ENCODE data around the gene LETM1.
"Not testable (repeated sequence)": the region's sequence is repeated elsewhere in the genome, so short reads cannot be mapped to it uniquely, and the experiment has no call there.

The LETM1 gene

DNA sequence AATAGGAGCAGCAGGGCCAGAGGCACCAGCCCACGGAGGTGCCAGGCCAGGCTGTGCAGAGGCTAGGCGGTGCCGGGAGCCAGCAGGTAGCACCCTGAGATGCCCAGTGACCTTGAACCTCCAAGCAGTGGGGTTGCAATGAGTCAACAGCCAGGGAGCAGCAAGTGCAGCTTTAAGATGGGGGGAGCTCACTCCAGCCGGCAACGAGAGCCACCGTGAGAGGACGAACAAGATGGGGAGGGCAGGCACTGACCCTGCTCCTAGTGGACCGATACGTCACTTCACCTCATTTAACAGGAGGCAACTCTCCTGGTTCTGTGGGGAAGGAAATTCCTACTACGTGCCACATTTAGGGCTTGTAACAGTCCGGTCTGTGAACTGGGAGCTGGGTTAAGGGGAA, 4.8 kb downstream of the LETM1 start:
- DNase-seq, result no peak

DNA sequence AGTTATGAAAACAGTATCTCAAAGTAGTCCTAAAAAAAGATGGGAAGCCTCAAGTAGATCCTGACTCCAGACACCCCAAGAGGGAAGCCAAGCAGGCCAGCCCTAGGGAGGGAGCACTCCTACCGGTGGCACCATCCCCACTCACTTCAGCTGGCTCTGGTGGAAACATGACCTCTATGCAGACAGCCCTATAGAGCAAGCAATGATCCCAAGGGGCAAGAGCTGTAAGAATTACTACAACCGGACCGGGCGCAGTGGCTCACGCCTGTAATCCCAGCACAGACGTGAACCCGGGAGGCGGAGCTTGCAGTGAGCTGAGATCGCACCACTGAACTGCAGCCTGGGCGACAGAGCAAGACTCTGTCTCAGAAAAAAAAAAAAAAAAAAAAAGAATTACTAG, 5.7 kb downstream of the LETM1 start:
- no peak for DNase-seq

DNA sequence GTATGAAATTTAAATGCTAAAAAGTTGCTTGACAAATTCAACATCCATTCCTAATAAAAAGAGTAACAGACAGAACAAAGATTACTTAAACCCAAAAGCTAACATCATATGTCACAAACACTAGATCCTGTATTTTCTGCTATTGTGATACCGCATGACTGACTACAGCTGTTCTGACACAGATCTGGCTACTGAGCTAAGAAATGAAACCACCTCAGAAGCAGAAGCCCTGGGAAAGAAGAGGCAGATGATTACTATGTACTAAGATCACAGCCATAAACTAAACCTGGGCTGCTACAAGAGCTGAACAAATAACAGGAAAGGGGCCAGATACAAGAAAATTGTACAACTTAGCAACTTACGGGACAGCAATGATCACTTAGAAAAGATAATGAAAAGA, 9.4 kb downstream of the LETM1 start:
- DNase-seq, result no peak

GRCh38 chr4:1844618-1845017, 11.3 kb downstream of the LETM1 start:
- not testable (repeated sequence) for DNase-seq

DNA sequence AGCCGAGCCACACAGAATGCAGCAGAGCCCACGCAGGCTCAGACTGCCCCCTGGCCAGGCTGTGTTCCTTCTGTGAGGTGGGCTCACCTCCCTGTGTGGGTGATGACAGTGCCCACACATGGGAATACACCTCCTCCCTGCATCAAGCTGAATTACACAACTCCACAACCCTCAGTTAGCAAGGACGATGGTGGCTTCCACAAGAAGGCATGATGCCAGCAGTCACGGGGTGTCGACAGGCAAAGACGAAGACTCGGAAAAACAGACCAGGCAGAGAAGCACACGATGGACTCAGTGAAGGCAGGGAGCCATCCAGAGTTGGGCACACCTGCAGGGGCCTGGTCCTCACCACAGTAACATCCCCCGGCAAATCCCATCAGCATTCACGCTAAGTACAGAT, 12.1 kb downstream of the LETM1 start:
- DNase-seq, result no peak

GRCh38 chr4:1842993-1843448, 12.9 kb downstream of the LETM1 start:
- no peak for DNase-seq

GRCh38 chr4:1842339-1842895, 13.5 kb downstream of the LETM1 start:
- no peak for DNase-seq

DNA sequence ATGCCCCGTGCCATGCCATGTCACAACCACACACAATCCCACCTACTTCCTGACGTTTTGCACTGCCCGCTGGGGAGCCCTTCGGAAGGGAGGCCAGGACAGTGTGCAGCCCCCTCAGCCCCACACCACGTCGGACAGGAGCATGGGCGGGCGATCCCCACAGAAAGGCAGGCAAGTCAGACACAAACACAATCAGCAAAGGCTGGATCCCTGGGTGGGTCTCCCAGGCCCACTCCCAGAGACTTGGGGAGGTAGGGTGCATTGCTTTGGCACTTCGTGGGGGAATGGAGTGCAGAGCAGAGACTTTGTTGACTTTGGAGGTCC, 14.1 kb downstream of the LETM1 start:
- no peak for DNase-seq

DNA sequence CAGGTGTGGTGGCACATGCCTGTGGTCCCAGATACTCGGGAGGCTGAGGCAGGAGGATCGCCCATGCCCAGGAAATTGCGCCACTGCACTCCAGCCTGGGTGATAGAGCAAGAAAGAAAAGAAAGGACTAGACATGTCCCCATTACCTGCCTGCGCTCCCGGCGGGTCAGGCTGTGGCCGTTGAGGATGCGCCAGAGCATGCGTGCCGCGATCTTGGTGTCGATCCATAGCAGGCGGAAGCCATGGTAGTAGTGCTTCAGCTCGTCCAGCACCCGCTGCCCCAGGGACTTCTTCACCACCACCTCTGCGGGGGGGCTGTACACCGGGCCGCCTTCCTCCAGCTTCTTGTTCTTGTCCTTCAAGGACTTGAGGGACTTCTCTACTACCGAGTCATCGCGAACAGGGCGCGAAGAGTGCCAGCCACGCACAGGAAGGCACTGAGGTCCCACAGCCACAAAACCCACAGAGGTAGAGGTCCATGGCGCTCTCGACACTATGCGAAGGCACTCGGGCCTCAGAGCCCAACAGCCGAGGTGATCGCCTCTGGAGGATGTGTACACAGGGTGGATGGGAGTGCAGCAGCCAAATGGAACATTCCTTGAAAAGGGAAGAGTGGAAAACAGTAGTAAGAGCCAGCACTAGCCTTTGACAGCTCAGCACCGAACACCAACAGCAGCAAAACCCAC, 14.6 kb downstream of the LETM1 start:
- DNase-seq, result no peak

DNA sequence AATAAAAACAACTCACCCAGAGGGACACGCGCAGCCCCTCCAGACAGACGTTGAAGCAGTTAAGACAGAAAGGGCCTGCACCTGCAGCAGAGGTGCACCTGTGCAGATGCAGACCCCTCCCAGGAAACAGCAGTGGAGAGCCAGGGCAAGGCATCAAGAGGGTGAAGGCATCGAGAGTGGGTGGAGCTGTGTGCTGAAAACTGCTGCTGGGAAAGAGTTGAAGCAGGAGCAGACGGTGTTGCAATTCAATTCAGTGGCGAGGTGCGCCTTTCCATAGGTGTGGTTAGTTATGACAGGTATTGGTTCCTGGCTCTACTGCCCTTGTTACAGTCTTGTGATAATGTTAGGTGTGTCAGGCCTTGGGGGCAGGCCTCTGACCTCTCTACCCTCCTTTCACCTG, 16.7 kb downstream of the LETM1 start:
- no peak for DNase-seq

DNA sequence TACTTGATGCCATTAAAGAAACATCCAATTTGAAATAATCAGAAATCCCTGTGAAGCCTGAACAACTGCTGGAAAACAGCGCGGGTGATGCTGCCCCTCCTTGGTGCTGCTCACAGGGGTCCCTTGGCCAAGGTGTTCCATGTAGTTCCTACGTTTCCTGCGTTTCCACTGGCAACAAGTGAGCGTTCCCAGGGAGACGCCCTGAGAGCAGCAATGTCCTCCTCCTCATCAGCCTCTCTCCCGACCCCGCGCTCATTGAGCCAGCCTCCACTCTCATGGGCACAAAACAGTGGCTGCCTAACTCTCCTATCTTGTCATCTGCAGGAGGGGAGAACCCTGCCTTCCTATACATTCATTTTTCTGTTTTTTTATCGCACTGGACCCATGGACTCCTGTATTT, 18.9 kb downstream of the LETM1 start:
- DNase-seq, result no peak

- DNase-seq, result no peak
Measured at GRCh38 chr4:1836650-1837049, 19.3 kb downstream of the LETM1 start.

DNA sequence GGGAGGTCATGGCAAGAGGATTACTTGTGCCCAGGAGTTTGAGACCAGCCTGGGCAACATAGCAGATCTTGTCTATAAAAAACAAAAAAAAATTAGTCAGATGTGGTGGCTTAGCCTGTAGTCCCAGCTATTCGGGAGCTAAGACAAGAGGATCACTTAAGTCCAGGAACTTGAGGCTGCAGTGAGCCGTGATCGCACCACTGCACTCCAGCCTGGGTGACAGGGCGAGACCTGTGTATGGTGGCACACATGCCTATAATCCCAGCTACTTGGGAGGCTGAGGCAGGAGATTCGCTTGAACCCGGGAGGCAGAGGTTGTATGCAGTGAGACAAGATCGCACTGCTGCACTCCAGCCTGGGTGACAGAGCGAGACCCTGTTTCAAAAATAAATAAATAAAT, 20.1 kb downstream of the LETM1 start:
- not testable (repeated sequence) for DNase-seq

DNA sequence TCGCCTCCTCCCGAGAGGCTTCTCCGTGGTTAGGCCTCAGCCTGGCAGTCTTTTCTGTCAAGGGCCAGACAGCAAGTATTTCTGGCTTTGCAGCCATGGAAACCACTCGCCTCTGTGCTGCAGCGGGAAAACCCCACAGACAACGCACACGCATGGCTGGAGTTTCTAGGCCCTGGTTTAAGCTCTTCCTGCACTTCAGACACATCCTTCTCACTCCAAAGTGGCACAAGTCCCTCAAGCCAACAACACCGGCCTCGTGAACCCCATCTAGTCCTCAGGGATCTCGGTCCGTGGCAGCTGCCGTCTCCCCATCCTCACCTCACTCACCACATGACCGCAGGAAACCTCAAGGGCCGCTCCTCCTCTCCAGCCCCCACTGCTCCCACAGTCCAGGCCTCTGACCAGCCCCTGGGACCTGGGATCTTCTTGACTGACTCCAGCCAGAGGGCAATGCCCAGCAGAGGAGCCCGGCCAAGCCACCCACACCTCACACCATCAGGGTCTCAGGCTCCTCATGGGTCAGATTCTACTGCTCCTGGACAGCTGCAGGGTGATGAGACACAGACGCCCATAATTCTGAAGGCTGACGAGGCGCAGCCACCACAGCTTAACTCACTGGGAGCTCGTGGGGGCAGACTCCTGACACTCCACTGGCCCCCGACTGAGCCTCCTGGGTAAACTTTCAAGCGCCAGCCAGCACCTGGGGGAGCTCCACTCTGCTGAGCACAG, 21.7 kb downstream of the LETM1 start:
- no peak for DNase-seq

GRCh38 chr4:1833307-1834046, 22.5 kb downstream of the LETM1 start:
- DNase-seq, result no peak

DNA sequence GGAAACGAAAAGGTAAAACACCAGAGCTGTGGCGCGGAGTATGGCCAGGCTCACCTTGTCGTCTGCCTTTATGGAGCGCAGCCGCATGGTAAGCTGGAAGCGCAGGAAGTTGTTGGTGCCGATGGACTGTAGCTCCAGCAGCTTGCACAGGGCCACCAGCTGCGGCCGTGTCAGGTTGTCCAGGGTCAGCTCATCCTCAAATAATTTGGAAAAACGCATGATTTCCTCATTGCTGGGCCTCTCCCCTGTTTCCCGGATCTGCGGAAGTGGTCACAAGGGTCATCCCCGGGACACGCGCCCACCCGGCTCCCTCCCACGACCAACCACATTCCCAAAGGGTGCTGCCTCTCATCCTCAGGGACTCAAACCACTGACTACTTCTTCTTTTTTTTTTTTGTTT, 23.3 kb downstream of the LETM1 start:
- no peak for DNase-seq

- DNase-seq, result no peak
Measured at GRCh38 chr4:1831331-1831730, 24.6 kb downstream of the LETM1 start.

DNA sequence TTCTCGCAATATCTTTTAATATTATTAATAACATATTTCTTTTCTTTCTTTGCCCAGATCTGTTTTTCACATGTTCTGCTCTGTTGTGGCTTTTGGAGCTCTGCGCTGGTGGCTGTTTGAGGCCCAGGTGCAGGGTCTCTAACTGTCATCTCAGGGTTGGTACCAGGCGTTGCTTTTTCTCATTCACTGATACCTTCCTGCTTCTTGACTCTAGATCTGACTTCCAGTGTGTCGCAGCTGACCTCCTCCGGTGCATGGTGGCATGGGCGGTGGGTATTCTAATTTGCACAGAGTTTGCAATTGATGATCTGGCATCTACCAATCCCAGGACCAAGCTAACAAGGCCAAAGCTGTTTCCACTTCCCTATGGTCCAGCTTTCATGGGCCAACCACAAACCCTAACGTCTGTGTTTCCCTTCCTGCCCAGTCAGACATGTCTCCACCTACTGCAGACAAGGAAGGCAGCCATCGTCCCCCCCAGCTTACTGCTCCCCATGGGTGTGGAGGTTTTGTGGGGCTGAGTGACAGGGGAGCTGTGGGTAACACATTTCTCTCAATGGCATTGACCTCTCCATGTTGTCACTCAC, 25.2 kb downstream of the LETM1 start:
- DNase-seq, result no peak

DNA sequence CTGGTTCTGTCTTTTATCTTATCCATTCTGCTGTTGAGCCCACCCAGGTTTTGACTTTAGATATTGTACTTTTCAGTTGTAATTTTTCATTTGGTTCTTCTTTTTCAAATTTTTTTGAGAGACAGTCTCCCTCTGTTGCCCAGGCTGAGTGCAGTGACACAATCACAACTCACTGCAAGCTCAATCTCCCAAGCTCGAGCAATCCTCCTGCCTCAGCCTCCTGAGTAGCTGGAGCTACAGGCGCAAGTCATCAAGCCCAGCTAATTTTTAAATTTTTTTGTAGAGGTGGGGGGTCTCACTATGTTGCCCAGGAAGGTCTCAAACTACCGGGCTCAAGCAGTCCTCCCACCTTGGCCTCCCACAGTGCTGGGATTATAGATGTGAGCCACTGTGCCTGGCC, 25.7 kb downstream of the LETM1 start:
- DNase-seq, result no peak

GRCh38 chr4:1826531-1827350, 29.2 kb downstream of the LETM1 start:
- no peak for DNase-seq

GRCh38 chr4:1825326-1825725, 30.6 kb downstream of the LETM1 start:
- DNase-seq, result no peak

- no peak for DNase-seq
Measured at GRCh38 chr4:1824746-1825145, 31.2 kb downstream of the LETM1 start.

DNA sequence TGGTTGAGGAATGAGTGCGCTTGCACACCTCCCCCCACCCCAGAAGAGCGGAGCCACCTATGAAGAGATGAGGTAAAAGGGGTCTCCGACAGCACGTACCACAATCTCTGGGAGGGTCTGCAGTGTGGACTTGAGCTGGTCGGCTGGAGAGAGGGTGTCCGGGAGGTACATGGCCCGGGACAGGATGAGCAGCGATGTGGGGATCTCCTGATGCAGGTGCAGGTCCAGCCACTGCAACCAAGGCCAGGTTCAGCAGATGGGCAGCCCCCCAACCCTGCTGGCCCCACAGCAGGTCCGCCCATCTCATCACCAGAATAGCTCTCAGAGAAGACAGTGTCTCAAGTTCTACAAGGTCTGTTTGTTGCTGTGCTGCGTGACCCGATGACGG, 32.4 kb downstream of the LETM1 start:
- no peak for DNase-seq
